HEK293T (cell line): Measurements from ENCODE around the gene ACY1.

Source experiments
- BHLHE40 ChIP-seq: fragments of 450-650 bp; IDR thresholded peaks from 2 replicates; pipeline ENCODE4 v1.6.1; 2016; ENCODE audit warnings: mild to moderate bottlenecking, moderate library complexity, borderline replicate concordance
- FOXA1 ChIP-seq: fragments of 450-650 bp; IDR thresholded peaks from 2 replicates; pipeline ENCODE4 v1.6.1; 2016; ENCODE audit warnings: mild to moderate bottlenecking
- FOXM1 ChIP-seq: fragments of 450-650 bp; IDR thresholded peaks from 2 replicates; pipeline ENCODE4 v1.6.1; 2017; ENCODE audit warnings: mild to moderate bottlenecking, borderline replicate concordance
- HDGF ChIP-seq: fragments of 450-650 bp; IDR thresholded peaks from 2 replicates; pipeline ENCODE4 v1.6.1; 2017; ENCODE audit warnings: antibody characterized with exemption, borderline replicate concordance
- SP1 ChIP-seq: fragments of 450-650 bp; IDR thresholded peaks from 2 replicates; pipeline ENCODE4 v1.6.1; 2017
- TARDBP ChIP-seq: fragments of 450-650 bp; IDR thresholded peaks from 2 replicates; pipeline ENCODE4 v1.6.1; 2016

GRCh38 chr3:51942603-51943450 is 40.5 kb upstream of the ACY1 start:
- TF ChIP-seq BHLHE40 (no peak), FOXA1 (no peak), TARDBP (no peak), HDGF (no peak), FOXM1 (no peak), SP1 (no peak)
